Measurements from ENCODE around the gene PTGER2.

Gene PTGER2

GRCh38 chr14:52363961-52364360 lies 49.8 kb downstream of the PTGER2 start:
- H3K9ac ChIP-seq = no peak overlapping the region
- H3K27me3 ChIP-seq = no peaks in the 10 kb centered on the region
- no peak overlapping the region for H3K4me3 ChIP-seq
- no peak for TF ChIP-seq Cebpa-rat (IDR thresholded peaks at IDR 0.05)
- no peaks in the 10 kb centered on the region for H4K20me1 ChIP-seq
- H3K27ac ChIP-seq = no peak overlapping the region
- H3K4me2 ChIP-seq = no peak overlapping the region
- no peaks in the 10 kb centered on the region for H3K9me3 ChIP-seq
- no peaks in the 10 kb centered on the region for H3K36me3 ChIP-seq
- no peaks in the 10 kb centered on the region for H3K4me1 ChIP-seq

GRCh38 chr14:52365071-52365470 lies 51.0 kb downstream of the PTGER2 start:
- H3K4me1 ChIP-seq = no peaks in the 10 kb centered on the region
- no peaks in the 10 kb centered on the region for H3K9me3 ChIP-seq
- no peak overlapping the region for H3K4me3 ChIP-seq
- no peak overlapping the region for H3K9ac ChIP-seq
- H3K4me2 ChIP-seq = no peak overlapping the region
- H4K20me1 ChIP-seq = no peaks in the 10 kb centered on the region
- no peaks in the 10 kb centered on the region for H3K27me3 ChIP-seq
- no peak for TF ChIP-seq Cebpa-rat (IDR thresholded peaks at IDR 0.05)
- no peaks in the 10 kb centered on the region for H3K36me3 ChIP-seq
- no peak overlapping the region for H3K27ac ChIP-seq

GRCh38 chr14:52366796-52367315 lies 52.7 kb downstream of the PTGER2 start:
- H3K9ac ChIP-seq = no peak overlapping the region

GRCh38 chr14:52369305-52369801 lies 55.2 kb downstream of the PTGER2 start:
- H3K9me3 ChIP-seq = peaks cover 17% of the 10 kb centered on the region; the same call in 1 of the 2 replicates
- H3K9ac ChIP-seq = no peak overlapping the region
- H3K27ac ChIP-seq = no peak overlapping the region
- H4K20me1 ChIP-seq = no peaks in the 10 kb centered on the region
- TF ChIP-seq Cebpa-rat (IDR thresholded peaks at IDR 0.05) = no peak
- no peaks in the 10 kb centered on the region for H3K4me1 ChIP-seq
- H3K36me3 ChIP-seq = no peaks in the 10 kb centered on the region
- H3K4me3 ChIP-seq = no peak overlapping the region
- no peaks in the 10 kb centered on the region for H3K27me3 ChIP-seq
- no peak overlapping the region for H3K4me2 ChIP-seq

More at GRCh38 chr14:52366796-52367315, 52.7 kb downstream of the PTGER2 start:
- no peak overlapping the region for H3K27ac ChIP-seq
- no peak for TF ChIP-seq Cebpa-rat (IDR thresholded peaks at IDR 0.05)
- H3K27me3 ChIP-seq = no peaks in the 10 kb centered on the region
- H3K9me3 ChIP-seq = no peaks in the 10 kb centered on the region
- no peaks in the 10 kb centered on the region for H4K20me1 ChIP-seq
- H3K4me3 ChIP-seq = no peak overlapping the region
- H3K36me3 ChIP-seq = no peaks in the 10 kb centered on the region
- no peak overlapping the region for H3K4me2 ChIP-seq
- no peaks in the 10 kb centered on the region for H3K4me1 ChIP-seq

- Histone ChIP-seq H3K9me3 (peaks cover 19% of the 10 kb centered on the region; the same call in 1 of the 2 replicates), H3K27me3 (no peaks in the 10 kb centered on the region), H3K36me3 (no peaks in the 10 kb centered on the region), H3K4me2 (no peak overlapping the region), H3K9ac (no peak overlapping the region), H3K27ac (no peak overlapping the region), H3K4me3 (no peak overlapping the region), H4K20me1 (no peaks in the 10 kb centered on the region), H3K4me1 (no peaks in the 10 kb centered on the region)
- TF ChIP-seq Cebpa-rat (IDR thresholded peaks at IDR 0.05) = no peak
Measured at GRCh38 chr14:52370406-52370935, 56.4 kb downstream of the PTGER2 start.

- H3K9me3 ChIP-seq = peaks cover 35% of the 10 kb centered on the region
- H3K27me3 ChIP-seq = no peaks in the 10 kb centered on the region
- H3K36me3 ChIP-seq = no peaks in the 10 kb centered on the region
- no peak overlapping the region for H3K9ac ChIP-seq
- no peak overlapping the region for H3K4me2 ChIP-seq
- no peak for TF ChIP-seq Cebpa-rat (IDR thresholded peaks at IDR 0.05)
- no peaks in the 10 kb centered on the region for H4K20me1 ChIP-seq
- H3K27ac ChIP-seq = no peak overlapping the region
- no peaks in the 10 kb centered on the region for H3K4me1 ChIP-seq
- H3K4me3 ChIP-seq = no peak overlapping the region
Measured at GRCh38 chr14:52377940-52378339, 63.8 kb downstream of the PTGER2 start.
